K562 (cell line): ENCODE results near the gene GRIN2A. TPM values are rescaled to one million over a fixed set of nuclear protein-coding genes. Genes with fewer than 3 reads are reported as not detected.

Experiments
- ATAC-seq: fragments of 200-7000 bp; cut with Tn5 transposase; 3 replicates; pipeline ENCODE4 v1.9.1; 2020; ENCODE audit warnings: moderate library complexity
- BruUV-seq: library from RNA; stranded (reverse); fragments of 400-500 nt; replicated peaks from 2 replicates; lab custom pipeline; 2021; lab: Mats Ljungman, UMichigan
- CTCF ChIA-PET: fragments of 300-600 bp; formaldehyde crosslinking; extraction: SDS; loops from one replicate; lab custom pipeline; 2021; ENCODE audit warnings: low intra/inter-chr PET ratio; lab: Yijun Ruan, JAX
- POLR2A ChIA-PET: fragments of 300-600, 350-650 bp; sonication (Branson Sonifier 250); formaldehyde crosslinking; extraction: SDS; loops from one replicate; lab custom pipeline; 2021; ENCODE audit warnings: antibody characterized with exemption, inconsistent platforms; lab: Yijun Ruan, JAX
- DNase-seq, 4 experiments: peaks; one replicate each; pipeline versions ENCODE4 v3.0.0 to v3.0.0-alpha.2; 2011 to 2018; ENCODE audit warnings: low spot score in 3 of 4, mixed read lengths in 3 of 4; ENCODE audit errors: extremely low read depth in 1 of 4
- FAIRE-seq: peaks from 2 replicates; lab custom pipeline; 2011; peaks lifted over from hg19 to GRCh38; lab: Jason Lieb, UNC
- H2AFZ ChIP-seq: 2 replicates; pipeline ENCODE4 v1.6.0; 2011; ENCODE audit warnings: low read depth, low read length, control low read depth, inconsistent platforms
- H3K27ac ChIP-seq: fragments of 200-600 bp; 3 replicates; pipeline ENCODE4 v1.8.0; 2011; ENCODE audit warnings: low read depth, mild to moderate bottlenecking, control low read depth, inconsistent platforms, low read length, moderate library complexity, mixed read lengths; ENCODE audit errors: extremely low read depth
- H3K27me3 ChIP-seq, 2 experiments: fragments of 300-600 bp in 1 of 2; 2 replicates in 1 of 2; 3 replicates in 1 of 2; pipeline versions ENCODE4 v1.6.0 to v1.8.0; 2011; ENCODE audit warnings: inconsistent platforms in 2 of 2, low read length in 2 of 2, mild to moderate bottlenecking in 1 of 2, mixed read lengths in 1 of 2, moderate library complexity in 1 of 2; ENCODE audit not compliant: control insufficient read depth in 2 of 2, insufficient read depth in 2 of 2
- H3K36me3 ChIP-seq: fragments of 300-600 bp; 3 replicates; pipeline ENCODE4 v1.8.0; 2011; ENCODE audit warnings: mild to moderate bottlenecking, low read length, inconsistent platforms; ENCODE audit not compliant: control insufficient read depth, insufficient read depth
- H3K4me1 ChIP-seq, 2 experiments: fragments of 200-600 bp in 1 of 2; replicated peaks in 1 of 2; 2 replicates in 1 of 2; 3 replicates in 1 of 2; pipeline versions ENCODE4 v1.5.1 to v1.8.0; 2011; ENCODE audit warnings: inconsistent platforms in 2 of 2, low read length in 2 of 2, mild to moderate bottlenecking in 1 of 2, mixed read lengths in 1 of 2, moderate library complexity in 1 of 2; ENCODE audit not compliant: control insufficient read depth in 2 of 2, insufficient read depth in 2 of 2
- H3K4me2 ChIP-seq: 2 replicates; pipeline ENCODE4 v1.6.1; 2011; ENCODE audit warnings: low read length, control low read depth, inconsistent platforms, mixed read lengths; ENCODE audit not compliant: insufficient read depth
- H3K4me3 ChIP-seq: fragments of 200-600 bp; sonication (generic), shearing (Covaris generic); 2 replicates; pipeline ENCODE4 v1.5.1; 2016; ENCODE audit warnings: control low read depth, inconsistent platforms
- H3K79me2 ChIP-seq: fragments of 200-600 bp; 3 replicates; pipeline ENCODE4 v1.8.0; 2011; ENCODE audit warnings: low read length, inconsistent platforms; ENCODE audit not compliant: control insufficient read depth, insufficient read depth
- H3K9ac ChIP-seq, 2 experiments: 2 replicates each; pipeline versions ENCODE4 v1.6.0 to v1.6.1; 2011; ENCODE audit warnings: low read depth in 2 of 2, low read length in 2 of 2, control low read depth in 1 of 2, inconsistent platforms in 1 of 2, mild to moderate bottlenecking in 1 of 2, mixed read lengths in 1 of 2; ENCODE audit not compliant: insufficient read depth in 1 of 2
- H3K9me1 ChIP-seq: one replicate; pipeline ENCODE4 v1.6.0; 2011; ENCODE audit warnings: inconsistent platforms, mild to moderate bottlenecking, low read length, moderate library complexity; ENCODE audit not compliant: control insufficient read depth, insufficient read depth
- H3K9me3 ChIP-seq: replicated peaks from 2 replicates; pipeline ENCODE4 v1.5.1; 2011; ENCODE audit warnings: low read depth, low read length, inconsistent platforms; ENCODE audit not compliant: control insufficient read depth, insufficient read depth
- H4K20me1 ChIP-seq: replicated peaks from 2 replicates; pipeline ENCODE4 v1.6.1; 2011; ENCODE audit warnings: low read length, inconsistent platforms, mixed read lengths; ENCODE audit not compliant: control insufficient read depth, insufficient read depth
- ATF3 ChIP-seq, 2 experiments: fragments of 450-650 bp in 1 of 2; sonication (generic) in 1 of 2; formaldehyde crosslinking in 1 of 2; IDR thresholded peaks in 1 of 2; conservative IDR thresholded peaks in 1 of 2; 2 replicates each; pipeline versions ENCODE4 v1.6.1 to v1.8.1; 2016 to 2023; ENCODE audit warnings: mild to moderate bottlenecking in 2 of 2, moderate library complexity in 2 of 2, inconsistent platforms in 1 of 2, missing genetic modification reagents in 1 of 2
- GABPA ChIP-seq: fragments of 200-800 bp; sonication (Bioruptor generic); conservative IDR thresholded peaks from 2 replicates; pipeline ENCODE4 v1.6.1; 2016; ENCODE audit warnings: low read depth, missing genetic modification characterization, missing compliant biosample characterization
- NR2C2 ChIP-seq, 2 experiments: fragments of 200-800 bp in 1 of 2; sonication (Bioruptor generic) in 1 of 2; sonication (generic) in 1 of 2; formaldehyde crosslinking in 1 of 2; IDR thresholded peaks; 2 replicates each; pipeline versions ENCODE4 v1.6.1 to v1.8.0; 2016 to 2022; ENCODE audit warnings: mild to moderate bottlenecking in 1 of 2, missing compliant biosample characterization in 1 of 2, missing genetic modification characterization in 1 of 2, missing genetic modification reagents in 1 of 2
- PYGO2 ChIP-seq: fragments of 450-650 bp; IDR thresholded peaks from 2 replicates; pipeline ENCODE4 v1.6.1; 2016; ENCODE audit warnings: mild to moderate bottlenecking, missing genetic modification characterization, moderate library complexity, missing compliant biosample characterization
- SMARCE1 ChIP-seq: fragments of 450-650 bp; IDR thresholded peaks from 2 replicates; pipeline ENCODE4 v1.7.1; 2016; ENCODE audit warnings: mild to moderate bottlenecking
- TEAD4 ChIP-seq, 2 experiments: sonication (generic) in 1 of 2; formaldehyde crosslinking in 1 of 2; IDR thresholded peaks; 2 replicates each; pipeline versions ENCODE4 v1.6.1 to v1.8.0; 2012 to 2022; ENCODE audit warnings: borderline replicate concordance in 1 of 2, inconsistent platforms in 1 of 2, low read length in 1 of 2, mild to moderate bottlenecking in 1 of 2, missing genetic modification reagents in 1 of 2
- UBTF ChIP-seq, 2 experiments: IDR thresholded peaks; 2 replicates each; pipeline ENCODE4 v1.6.1; 2012; ENCODE audit warnings: improper control_type of control experiment in 2 of 2, low read depth in 2 of 2, low read length in 2 of 2, borderline replicate concordance in 1 of 2
- ZBTB2 ChIP-seq: fragments of 450-650 bp; IDR thresholded peaks from 2 replicates; pipeline ENCODE4 v1.6.1; 2016; ENCODE audit warnings: antibody characterized with exemption
- ZBTB49 ChIP-seq: sonication (generic); formaldehyde crosslinking; IDR thresholded peaks from 2 replicates; pipeline ENCODE4 v1.8.0; 2022; ENCODE audit warnings: missing genetic modification reagents, mild to moderate bottlenecking, borderline replicate concordance
- ZNF140 ChIP-seq: fragments of 250-450 bp; sonication (Bioruptor Pico); IDR thresholded peaks from 2 replicates; pipeline ENCODE4 v1.8.0; 2021; ENCODE audit warnings: moderate library complexity, mild to moderate bottlenecking, inconsistent platforms
- whole genome bisulfite sequencing: fragments of 100-300 bp; shearing (Covaris generic); methylation state at CpG from one replicate; pipeline ENCODE4 v1.1.6; 2016; ENCODE audit warnings: low coverage, mixed read lengths; ENCODE audit not compliant: insufficient coverage; ENCODE audit errors: missing lambda C conversion rate; 5-methylcytosine and 5-hydroxymethylcytosine counted together
- in situ Hi-C: fragments of 300-500 bp; cut with MboI; formaldehyde crosslinking; loops from 4 replicates; pipeline ENCODE4 v1.15.0; 2018; ENCODE audit warnings: inconsistent platforms, mixed read lengths
- intact Hi-C: fragments of 100-400 bp; cut with micrococcal nuclease; formaldehyde crosslinking; loops from 2 replicates; pipeline ENCODE4 v1.14.2; 2022
- polyA plus RNA-seq, 8 experiments: library from polyadenylated mRNA; depleted of rRNA in 4 of 8; stranded (reverse) in 5 of 8; unstranded in 3 of 8; fragments of >200 nt; fragmentation: Nextera tagmentation in 2 of 8; fragmentation: Illumina TruSeq in 1 of 8; extraction: Ambion mirVana in 2 of 8; extraction: Trizol in 1 of 8; gene quantifications; 2 replicates each; pipeline versions ENCODE4 v1.2.1 to v1.2.3, GENCODE V29; 2011 to 2014; ENCODE audit warnings: inconsistent platforms in 1 of 8, missing spikeins in 1 of 8
- total RNA-seq, 7 experiments: library from RNA; depleted of rRNA in 6 of 7; stranded (reverse); fragments of >200 nt in 6 of 7; fragmentation: Illumina TruSeq in 2 of 7; extraction: Trizol in 2 of 7; gene quantifications; 2 replicates each; pipeline versions ENCODE4 v1.2.1 to v1.2.3, GENCODE V29; 2011 to 2021; ENCODE audit warnings: low replicate concordance in 1 of 7

Gene GRIN2A
- total and polyA plus RNA-seq, 9 of the 15 experiments (the other 6 are each of a cell fraction or from before 2014, with no cell fraction given), result not detected

GRCh38 chr16:10169031-10169430 lies 13.2 kb downstream of the GRIN2A start:
- H3K9me1 ChIP-seq, result no peaks in the 10 kb centered on the region
- no peak overlapping the region for H3K27ac ChIP-seq
- H3K36me3 ChIP-seq, result no peaks in the 10 kb centered on the region
- H3K4me1 ChIP-seq, result no peaks in the 10 kb centered on the region
- H2AFZ ChIP-seq, result no peak overlapping the region
- POLR2A ChIA-PET, result no interaction called here
- no peak for FAIRE-seq
- DNase-seq, result no peak
- H3K4me3 ChIP-seq, result no peak overlapping the region
- no peaks in the 10 kb centered on the region for H4K20me1 ChIP-seq
- H3K27me3 ChIP-seq, result peaks cover 0 to 5% of the 10 kb centered on the region in 2 experiments; a peak in 1 of 5 replicates
- 0% methylated on average over 3 of the region's 3 CpGs for WGBS
- CTCF ChIA-PET, result no interaction called here
- no peaks in the 10 kb centered on the region for H3K79me2 ChIP-seq
- in situ Hi-C loops (loop anchor here (25.0 kb wide), 1 partner anchor 1607 kb away; no protein-coding TSS in a partner anchor), intact Hi-C loops (no loop called here)
- no peak for ATAC-seq
- BruUV-seq, result no TSS peak
- no peak overlapping the region for H3K9ac ChIP-seq
- no peaks in the 10 kb centered on the region for H3K9me3 ChIP-seq
- H3K4me2 ChIP-seq, result no peak overlapping the region
- TF ChIP-seq PYGO2 (tag) (no peak), ZBTB49 (CRISPR knock-in tag) (no peak), ATF3 (IDR thresholded peaks at IDR 0.05) (no peak), ATF3 (CRISPR knock-in tag; conservative IDR thresholded peaks at IDR 0.05) (no peak), UBTF (IDR thresholded peaks at IDR 0.05; ENCODE audit: borderline replicate concordance in 1 of 2, low read depth in 2 of 2, low read length in 2 of 2) (no peak), GABPA (no peak), TEAD4 (IDR thresholded peaks at IDR 0.05; ENCODE audit: low read length) (no peak), TEAD4 (CRISPR knock-in tag; IDR thresholded peaks at IDR 0.05; ENCODE audit: borderline replicate concordance) (no peak), ZBTB2 (no peak), NR2C2 (CRISPR knock-in tag; IDR thresholded peaks at IDR 0.05) (no peak), NR2C2 (tag; IDR thresholded peaks at IDR 0.05) (no peak), SMARCE1 (no peak), ZNF140 (no peak)
